HCT116 (cell line): Measurements from ENCODE around the gene MMP10. TPM values are rescaled to one million over a fixed set of nuclear protein-coding genes. Genes with fewer than 3 reads are reported as not detected.

ENCODE experiments used
- ATAC-seq: fragments of 200-7000 bp; cut with Tn5 transposase; 2 replicates; pipeline ENCODE4 v1.9.1; 2020; ENCODE audit warnings: mild to moderate bottlenecking, moderate library complexity
- BruUV-seq: library from RNA; stranded (reverse); fragments of 400-500 nt; replicated peaks from 2 replicates; lab custom pipeline; 2021; lab: Mats Ljungman, UMichigan
- CTCF ChIA-PET: fragments of 300-600 bp; sonication (Branson Sonifier 250); formaldehyde crosslinking; loops from one replicate; lab custom pipeline; 2021; ENCODE audit warnings: antibody characterized with exemption; lab: Charles Lee
- POLR2A ChIA-PET: fragments of 300-600, 350-600 bp; sonication (Branson Sonifier 250); formaldehyde crosslinking; loops from one replicate; lab custom pipeline; 2021; ENCODE audit warnings: antibody characterized with exemption; lab: Charles Lee
- RAD21 ChIA-PET, 2 experiments: fragments of 300-600 bp; sonication (Branson Sonifier 250); formaldehyde crosslinking; loops; one replicate each; lab custom pipeline; 2023; ENCODE audit warnings: low total read pairs in 2 of 2; ENCODE audit not compliant: uncharacterized antibody in 2 of 2, unreplicated experiment in 2 of 2, low non-redundant PET in 1 of 2; lab: Charles Lee
- DNase-seq: peaks from one replicate; pipeline ENCODE4 v3.0.0-alpha.2; 2010; ENCODE audit warnings: low read depth, low spot score
- H2AFZ ChIP-seq: fragments of 200-600 bp; shearing (Covaris generic), sonication (generic); 2 replicates; pipeline ENCODE4 v1.6.1; 2017; ENCODE audit warnings: low read depth, mixed run types, mixed read lengths, antibody characterized with exemption, low read length; ENCODE audit not compliant: poor library complexity, severe bottlenecking
- H3K27ac ChIP-seq: 2 replicates; pipeline ENCODE4 v1.5.1; 2012; ENCODE audit warnings: low read depth, low read length
- H3K27me3 ChIP-seq: fragments of 200-600 bp; sonication (generic); 2 replicates; pipeline ENCODE4 v1.6.1; 2016; ENCODE audit warnings: mixed run types, low read length, mixed read lengths; ENCODE audit not compliant: insufficient read depth
- H3K36me3 ChIP-seq, 2 experiments: fragments of 200-500 bp in 1 of 2; fragments of 200-600 bp in 1 of 2; sonication (Bioruptor generic) in 1 of 2; sonication (generic) in 1 of 2; 2 replicates each; pipeline versions ENCODE4 v1.5.1 to v1.6.1; 2014 to 2016; ENCODE audit warnings: low read length in 2 of 2, inconsistent platforms in 1 of 2, mixed read lengths in 1 of 2, mixed run types in 1 of 2; ENCODE audit not compliant: insufficient read depth in 2 of 2, control insufficient read depth in 1 of 2
- H3K4me1 ChIP-seq, 2 experiments: fragments of 200-600 bp in 1 of 2; sonication (generic) in 1 of 2; 2 replicates each; pipeline versions ENCODE4 v1.5.1 to v1.6.1; 2012 to 2017; ENCODE audit warnings: low read length in 2 of 2, inconsistent platforms in 1 of 2, mild to moderate bottlenecking in 1 of 2, mixed read lengths in 1 of 2, mixed run types in 1 of 2, moderate library complexity in 1 of 2; ENCODE audit not compliant: insufficient read depth in 2 of 2, control insufficient read depth in 1 of 2
- H3K4me2 ChIP-seq: fragments of 200-600 bp; sonication (generic); 2 replicates; pipeline ENCODE4 v1.6.1; 2017; ENCODE audit warnings: mixed run types, low read length, mixed read lengths
- H3K4me3 ChIP-seq, 2 experiments: fragments of 200-600 bp in 1 of 2; sonication (generic) in 1 of 2; replicated peaks in 1 of 2; 2 replicates each; pipeline ENCODE4 v1.5.1; 2011 to 2016; ENCODE audit warnings: low read length in 2 of 2, control low read depth in 1 of 2, low read depth in 1 of 2, mild to moderate bottlenecking in 1 of 2, mixed read lengths in 1 of 2, mixed run types in 1 of 2
- H3K79me2 ChIP-seq: fragments of 200-600 bp; sonication (generic); 2 replicates; pipeline ENCODE4 v1.6.1; 2017; ENCODE audit warnings: mild to moderate bottlenecking, mixed run types, low read length, moderate library complexity, mixed read lengths; ENCODE audit not compliant: insufficient read depth
- H3K9ac ChIP-seq: fragments of 200-600 bp; sonication (generic); 2 replicates; pipeline ENCODE4 v1.6.1; 2016; ENCODE audit warnings: low read length, mixed read lengths
- H3K9me2 ChIP-seq: fragments of 200-600 bp; sonication (generic), shearing (Covaris generic); 2 replicates; pipeline ENCODE4 v1.6.1; 2017; ENCODE audit warnings: mixed run types, mild to moderate bottlenecking, moderate library complexity; ENCODE audit not compliant: insufficient read depth
- H3K9me3 ChIP-seq, 2 experiments: fragments of 200-500 bp in 1 of 2; fragments of 200-600 bp in 1 of 2; sonication (Bioruptor generic) in 1 of 2; sonication (generic) in 1 of 2; 2 replicates each; pipeline ENCODE4 v1.6.1; 2014 to 2017; ENCODE audit warnings: low read length in 2 of 2, mixed read lengths in 2 of 2, inconsistent platforms in 1 of 2, low read depth in 1 of 2, mild to moderate bottlenecking in 1 of 2, mixed run types in 1 of 2, moderate library complexity in 1 of 2; ENCODE audit not compliant: control insufficient read depth in 1 of 2, insufficient read depth in 1 of 2
- H4K20me1 ChIP-seq: fragments of 200-600 bp; sonication (generic), shearing (Covaris generic); 2 replicates; pipeline ENCODE4 v1.6.1; 2017; ENCODE audit warnings: mixed run types, mild to moderate bottlenecking, moderate library complexity; ENCODE audit not compliant: insufficient read depth
- CBX3 ChIP-seq: IDR thresholded peaks from 2 replicates; pipeline ENCODE4 v1.6.1; 2012; ENCODE audit warnings: low read depth
- EGR1 ChIP-seq: IDR thresholded peaks from 2 replicates; pipeline ENCODE4 v1.6.1; 2012; ENCODE audit warnings: low read depth
- JUND ChIP-seq: IDR thresholded peaks from 2 replicates; pipeline ENCODE4 v1.6.1; 2012
- RAD21 ChIP-seq: IDR thresholded peaks from 2 replicates; pipeline ENCODE4 v1.6.1; 2012; ENCODE audit warnings: low read depth, mild to moderate bottlenecking
- SIN3A ChIP-seq: IDR thresholded peaks from 2 replicates; pipeline ENCODE4 v1.6.1; 2012; ENCODE audit warnings: low read depth
- SP1 ChIP-seq: IDR thresholded peaks from 2 replicates; pipeline ENCODE4 v1.6.1; 2012; ENCODE audit warnings: low read depth
- SRF ChIP-seq: IDR thresholded peaks from 2 replicates; pipeline ENCODE4 v1.6.1; 2012; ENCODE audit warnings: low read depth
- TCF7L2 ChIP-seq: IDR thresholded peaks from 2 replicates; pipeline ENCODE4 v1.7.0; 2011; ENCODE audit warnings: borderline replicate concordance, inconsistent platforms; ENCODE audit not compliant: insufficient read depth, insufficient read length; ENCODE audit errors: extremely low read depth
- YY1 ChIP-seq: IDR thresholded peaks from 2 replicates; pipeline ENCODE4 v1.6.1; 2011; ENCODE audit warnings: low read length, low read depth, moderate library complexity, mild to moderate bottlenecking; ENCODE audit not compliant: insufficient replicate concordance; ENCODE audit errors: extremely low read depth
- ZFX ChIP-seq: fragments of 450-650 bp; IDR thresholded peaks from 2 replicates; pipeline ENCODE4 v1.6.1; 2017
- intact Hi-C: fragments of 100-400 bp; cut with micrococcal nuclease; formaldehyde crosslinking; loops from 2 replicates; pipeline ENCODE4 v1.10.0; 2022
- total RNA-seq: library from RNA; stranded (reverse); gene quantifications from one replicate; pipeline ENCODE4 v1.2.1, GENCODE V29; 2021; ENCODE audit not compliant: unreplicated experiment
- TF ChIP-seq, protein P1 (sequence below): IDR thresholded peaks from 2 replicates; pipeline ENCODE4 v1.6.1; 2012

MMP10 gene
- total RNA-seq, 1 experiment from 2014 or later: not detected

DNA sequence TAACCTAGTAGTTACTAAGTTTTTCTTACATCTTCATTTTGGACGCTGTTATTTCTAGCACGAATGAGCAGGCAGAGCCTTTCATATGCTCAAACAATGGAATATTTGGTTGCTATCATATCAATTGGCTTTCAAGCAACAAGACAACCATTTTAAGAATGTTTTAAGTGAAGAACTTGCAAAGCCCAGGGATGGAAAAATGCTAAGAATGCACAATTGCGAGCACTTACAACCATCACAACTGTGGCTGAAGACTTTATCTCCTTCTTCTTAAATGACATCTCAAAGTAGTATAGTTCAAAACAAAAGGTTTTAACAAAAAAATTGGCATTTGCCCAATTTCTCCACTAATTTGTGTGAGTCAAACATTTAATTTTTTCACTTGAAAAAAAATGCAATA is 25.9 kb upstream of the MMP10 start:
- no peaks in the 10 kb centered on the region for H3K9me2 ChIP-seq
- intact Hi-C loops: loop anchor here (10.0 kb wide), 1 partner anchor 249 kb away; no protein-coding TSS in a partner anchor
- ATAC-seq: no peak
- no peaks in the 10 kb centered on the region for H4K20me1 ChIP-seq
- ChIA-PET CTCF (no interaction called here), POLR2A (no interaction called here), RAD21 (no interaction called here)
- no peak overlapping the region for H3K9ac ChIP-seq
- no peaks in the 10 kb centered on the region for H3K36me3 ChIP-seq
- H3K27ac ChIP-seq: no peak overlapping the region
- H3K4me1 ChIP-seq: peaks cover 3 to 14% of the 10 kb centered on the region in 2 experiments; a peak in 3 of 4 replicates
- H3K4me3 ChIP-seq: no peak overlapping the region
- TF ChIP-seq JUND (no peak), ZFX (no peak), CBX3 (no peak), SP1 (no peak), SIN3A (no peak), RAD21 (no peak), TCF7L2 (no peak)
- TF ChIP-seq, protein P1, sequence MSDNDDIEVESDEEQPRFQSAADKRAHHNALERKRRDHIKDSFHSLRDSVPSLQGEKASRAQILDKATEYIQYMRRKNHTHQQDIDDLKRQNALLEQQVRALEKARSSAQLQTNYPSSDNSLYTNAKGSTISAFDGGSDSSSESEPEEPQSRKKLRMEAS: no peak
- H3K79me2 ChIP-seq: no peaks in the 10 kb centered on the region
- no peaks in the 10 kb centered on the region for H3K27me3 ChIP-seq
- H3K4me2 ChIP-seq: no peak overlapping the region
- no peak for DNase-seq
- H3K9me3 ChIP-seq: no peaks in the 10 kb centered on the region
- H2AFZ ChIP-seq: no peak overlapping the region
- BruUV-seq: no TSS peak

DNA sequence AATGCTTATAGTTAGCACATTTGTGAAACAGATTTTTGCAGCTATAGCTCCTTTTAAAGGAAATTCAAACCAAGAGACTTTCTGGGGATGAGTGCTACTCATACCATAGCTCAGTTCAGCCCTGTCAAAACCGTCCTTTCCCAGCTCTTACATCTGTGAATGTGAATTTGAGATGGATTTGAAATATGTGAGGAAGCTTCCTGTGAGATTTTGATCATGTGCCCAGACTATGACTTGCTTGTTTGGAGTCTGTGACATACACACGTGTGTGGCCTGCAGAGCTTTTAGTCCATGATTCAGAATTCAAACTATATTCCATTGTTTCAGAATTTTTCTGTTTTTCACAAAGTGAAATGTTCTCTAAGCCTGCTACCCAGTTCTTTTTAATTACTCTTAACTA is 21.9 kb upstream of the MMP10 start:
- no peaks in the 10 kb centered on the region for H3K79me2 ChIP-seq
- no peak overlapping the region for H3K4me3 ChIP-seq
- peaks cover 0 to under 1% of the 10 kb centered on the region in 2 experiments; a peak in 2 of 4 replicates for H3K4me1 ChIP-seq
- ChIA-PET CTCF (no interaction called here), RAD21 (no interaction called here), POLR2A (no interaction called here)
- BruUV-seq: no TSS peak
- no peaks in the 10 kb centered on the region for H3K9me2 ChIP-seq
- H3K27ac ChIP-seq: no peak overlapping the region
- H3K9me3 ChIP-seq: no peaks in the 10 kb centered on the region
- intact Hi-C loops: loop anchor here (10.0 kb wide), 1 partner anchor 252 kb away; no protein-coding TSS in a partner anchor
- H2AFZ ChIP-seq: no peak overlapping the region
- H4K20me1 ChIP-seq: no peaks in the 10 kb centered on the region
- TF ChIP-seq EGR1 (no peak), RAD21 (no peak), SRF (no peak), YY1 (no peak)
- TF ChIP-seq, protein P1: no peak
- no peak for DNase-seq
- ATAC-seq: no peak
- H3K36me3 ChIP-seq: no peaks in the 10 kb centered on the region
- no peaks in the 10 kb centered on the region for H3K27me3 ChIP-seq
- H3K9ac ChIP-seq: no peak overlapping the region
- H3K4me2 ChIP-seq: no peak overlapping the region
